SK-N-SH (cell line): ENCODE data around the gene SMPD1. TPM values are rescaled to one million over a fixed set of nuclear protein-coding genes. Genes with fewer than 3 reads are reported as not detected.

Experiments
- CTCF ChIA-PET: fragments of 300-600, 350-600 bp; formaldehyde crosslinking; extraction: SDS; loops from one replicate; lab custom pipeline; 2021; lab: Yijun Ruan, JAX
- POLR2A ChIA-PET: fragments of 350-600 bp; sonication (Branson Sonifier 250); formaldehyde crosslinking; extraction: SDS; loops from one replicate; lab custom pipeline; 2020; ENCODE audit warnings: antibody characterized with exemption, inconsistent platforms; lab: Yijun Ruan, JAX
- DNase-seq: peaks from one replicate; pipeline ENCODE4 v3.0.0; 2012
- H2AFZ ChIP-seq: fragments of 200-600 bp; sonication (generic); 2 replicates; pipeline ENCODE4 v1.8.1; 2016; ENCODE audit warnings: antibody characterized with exemption, mild to moderate bottlenecking, low read depth
- H3F3A ChIP-seq: fragments of 200-600 bp; sonication (generic); replicated peaks from 2 replicates; pipeline ENCODE3; 2016; ENCODE audit warnings: antibody characterized with exemption, mild to moderate bottlenecking; ENCODE audit not compliant: insufficient read depth
- H3K27ac ChIP-seq, 2 experiments: fragments of 200-500 bp in 1 of 2; fragments of 200-600 bp in 1 of 2; sonication (Bioruptor generic) in 1 of 2; sonication (generic), shearing (Covaris generic) in 1 of 2; 2 replicates each; pipeline versions ENCODE4 v1.5.1 to v1.6.1; 2014 to 2016; ENCODE audit warnings: low read depth in 2 of 2, inconsistent platforms in 1 of 2, low read length in 1 of 2, mild to moderate bottlenecking in 1 of 2, mixed read lengths in 1 of 2
- H3K27me3 ChIP-seq: fragments of 200-600 bp; sonication (generic), shearing (Covaris generic); 2 replicates; pipeline ENCODE4 v1.6.1; 2016; ENCODE audit warnings: mixed run types; ENCODE audit not compliant: insufficient read depth
- H3K36me3 ChIP-seq, 2 experiments: fragments of 200-500 bp in 1 of 2; fragments of 200-600 bp in 1 of 2; sonication (Bioruptor generic) in 1 of 2; sonication (generic) in 1 of 2; replicated peaks in 1 of 2; 2 replicates each; pipeline versions ENCODE3 to v1.5.1; 2014 to 2016; ENCODE audit warnings: low read length in 1 of 2, mild to moderate bottlenecking in 1 of 2; ENCODE audit not compliant: insufficient read depth in 2 of 2, control insufficient read depth in 1 of 2
- H3K4me1 ChIP-seq, 2 experiments: fragments of 200-500 bp in 1 of 2; fragments of 200-600 bp in 1 of 2; sonication (Bioruptor generic) in 1 of 2; sonication (generic), shearing (Covaris generic) in 1 of 2; 2 replicates each; pipeline versions ENCODE4 v1.5.1 to v1.6.1; 2014 to 2016; ENCODE audit warnings: low read depth in 1 of 2, low read length in 1 of 2, mixed run types in 1 of 2; ENCODE audit not compliant: insufficient read depth in 2 of 2, control insufficient read depth in 1 of 2
- H3K4me2 ChIP-seq: fragments of 200-600 bp; sonication (generic), shearing (Covaris generic); 2 replicates; pipeline ENCODE4 v1.6.1; 2017; ENCODE audit warnings: mixed run types
- H3K4me3 ChIP-seq, 2 experiments: fragments of 200-500 bp in 1 of 2; fragments of 200-600 bp in 1 of 2; sonication (Bioruptor generic) in 1 of 2; sonication (generic), shearing (Covaris generic) in 1 of 2; 2 replicates each; pipeline versions ENCODE4 v1.5.1 to v1.8.1; 2014 to 2016; ENCODE audit warnings: low read depth in 2 of 2, inconsistent platforms in 1 of 2, low read length in 1 of 2, mild to moderate bottlenecking in 1 of 2, mixed read lengths in 1 of 2, moderate library complexity in 1 of 2
- H3K79me2 ChIP-seq: fragments of 200-600 bp; sonication (generic); 2 replicates; pipeline ENCODE4 v1.8.1; 2017; ENCODE audit warnings: mild to moderate bottlenecking; ENCODE audit not compliant: insufficient read depth
- H3K9ac ChIP-seq: fragments of 200-600 bp; sonication (generic); 2 replicates; pipeline ENCODE4 v1.6.1; 2017; ENCODE audit warnings: mixed run types
- H3K9me2 ChIP-seq: fragments of 200-600 bp; sonication (generic); 2 replicates; pipeline ENCODE4 v1.6.1; 2017; ENCODE audit warnings: mixed run types
- H3K9me3 ChIP-seq: fragments of 200-600 bp; sonication (generic); 2 replicates; pipeline ENCODE4 v1.6.1; 2017; ENCODE audit warnings: mixed run types, mild to moderate bottlenecking, moderate library complexity
- H4K20me1 ChIP-seq: fragments of 200-600 bp; sonication (generic); 2 replicates; pipeline ENCODE4 v1.6.1; 2017; ENCODE audit warnings: mild to moderate bottlenecking, mixed run types; ENCODE audit not compliant: insufficient read depth
- EZH2phosphoT487 ChIP-seq: fragments of 200-600 bp; sonication (generic); IDR thresholded peaks from 2 replicates; pipeline ENCODE4 v1.6.1; 2017; ENCODE audit warnings: low read depth, mixed run types, mild to moderate bottlenecking, antibody characterized with exemption, moderate library complexity, borderline replicate concordance
- FOSL2 ChIP-seq: IDR thresholded peaks from 2 replicates; pipeline ENCODE4 v1.4.0; 2012; ENCODE audit warnings: low read depth, mild to moderate bottlenecking, moderate library complexity, borderline replicate concordance
- FOXM1 ChIP-seq: IDR thresholded peaks from 2 replicates; pipeline ENCODE4 v1.4.0; 2012; ENCODE audit warnings: low read depth, mild to moderate bottlenecking
- GABPA ChIP-seq: IDR thresholded peaks from 2 replicates; pipeline ENCODE4 v1.4.0; 2012; ENCODE audit warnings: low read depth, mild to moderate bottlenecking
- GATA2 ChIP-seq: sonication (generic); formaldehyde crosslinking; IDR thresholded peaks from 2 replicates; pipeline ENCODE4 v1.5.0; 2020; ENCODE audit warnings: mild to moderate bottlenecking, missing genetic modification reagents
- MEF2A ChIP-seq: IDR thresholded peaks from 2 replicates; pipeline ENCODE4 v1.4.0; 2012; ENCODE audit warnings: low read depth, borderline replicate concordance
- MXI1 ChIP-seq: IDR thresholded peaks from 2 replicates; pipeline ENCODE4 v1.6.1; 2012; ENCODE audit warnings: mild to moderate bottlenecking, low read depth, low read length, improper control_type of control experiment
- NRF1 ChIP-seq: IDR thresholded peaks from 2 replicates; pipeline ENCODE4 v1.6.1; 2012; ENCODE audit warnings: low read depth, mild to moderate bottlenecking, low read length
- POLR2AphosphoS5 ChIP-seq: IDR thresholded peaks from 2 replicates; pipeline ENCODE4 v1.6.1; 2012; ENCODE audit warnings: low read depth, low read length
- RAD21 ChIP-seq: IDR thresholded peaks from 2 replicates; pipeline ENCODE4 v1.6.1; 2012; ENCODE audit warnings: mild to moderate bottlenecking, low read length
- RCOR1 ChIP-seq: fragments of 150-350 bp; IDR thresholded peaks from 2 replicates; pipeline ENCODE4 v1.6.1; 2017; ENCODE audit warnings: antibody characterized with exemption, low read length
- RXRA ChIP-seq: IDR thresholded peaks from 2 replicates; pipeline ENCODE4 v1.4.0; 2012; ENCODE audit warnings: low read depth, mild to moderate bottlenecking, borderline replicate concordance
- SIN3A ChIP-seq: IDR thresholded peaks from 2 replicates; pipeline ENCODE4 v1.6.1; 2012; ENCODE audit warnings: low read depth, mild to moderate bottlenecking, low read length, moderate library complexity, borderline replicate concordance
- SMC3 ChIP-seq: IDR thresholded peaks from 2 replicates; pipeline ENCODE4 v1.6.1; 2012; ENCODE audit warnings: low read depth, low read length, improper control_type of control experiment
- TCF12 ChIP-seq: IDR thresholded peaks from 2 replicates; pipeline ENCODE4 v1.4.0; 2012
- YY1 ChIP-seq: IDR thresholded peaks from 2 replicates; pipeline ENCODE4 v1.4.0; 2012; ENCODE audit warnings: low read depth, mild to moderate bottlenecking
- WGBS: methylation state at CpG from one replicate; pipeline ENCODE4 v1.1.6; 2017; ENCODE audit warnings: low lambda C conversion rate; 5-methylcytosine and 5-hydroxymethylcytosine counted together
- polyA plus RNA-seq, 3 experiments: library from polyadenylated mRNA; depleted of rRNA; stranded (reverse); fragments of >200 nt; gene quantifications; 2 replicates each; pipeline ENCODE4 v1.2.3, GENCODE V29; 2012
- TF ChIP-seq, protein P1 (sequence below): fragments of 200-600 bp; sonication (generic); IDR thresholded peaks from 2 replicates; pipeline ENCODE4 v1.6.1; 2017; ENCODE audit warnings: antibody characterized with exemption, mild to moderate bottlenecking, moderate library complexity
- TF ChIP-seq, protein P2 (sequence below): IDR thresholded peaks from 2 replicates; pipeline ENCODE4 v1.4.0; 2012; ENCODE audit warnings: low read depth, borderline replicate concordance
- TF ChIP-seq, protein P3 (sequence below): IDR thresholded peaks from 2 replicates; pipeline ENCODE4 v1.4.0; 2012; ENCODE audit warnings: low read depth
- TF ChIP-seq, protein P4 (sequence below): IDR thresholded peaks from 2 replicates; pipeline ENCODE4; 2012

SMPD1 gene
- polyA plus RNA-seq, 1 of the 3 experiments (the other 2 are of a cell fraction): 69.2 TPM

DNA sequence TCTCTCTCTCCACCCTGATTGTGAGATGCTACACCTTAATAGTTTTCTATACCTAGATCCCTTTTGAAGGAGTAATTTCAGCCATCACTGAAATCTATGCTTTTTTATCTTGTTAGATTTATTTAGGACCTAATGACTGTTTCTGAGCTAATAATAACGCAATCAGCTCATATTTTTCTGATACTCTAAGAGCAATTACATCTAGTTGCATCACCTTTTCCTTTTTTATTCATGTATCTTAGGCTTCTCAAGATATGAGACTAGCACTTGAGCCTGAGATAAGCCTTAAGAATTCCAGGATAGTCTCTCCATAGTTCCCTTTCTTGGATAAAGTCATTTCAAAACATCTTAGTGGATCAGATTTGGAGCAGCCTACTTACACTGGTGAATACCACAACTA lies 44.9 kb upstream of the SMPD1 start:
- POLR2A ChIA-PET: no interaction called here
- H3K4me3 ChIP-seq: no peak overlapping the region
- no peak overlapping the region for H3K27ac ChIP-seq
- H4K20me1 ChIP-seq: no peaks in the 10 kb centered on the region
- H3K9me3 ChIP-seq: no peaks in the 10 kb centered on the region
- CTCF ChIA-PET: interaction anchor here (1.5 to 7.1 kb wide), 5 partner anchors 9 to 94 kb away, joined by 3 to 43 read pairs (median 7); no protein-coding TSS in a partner anchor
- WGBS: 5% methylated on average over 1 of the region's 1 CpG
- no peak overlapping the region for H3K9ac ChIP-seq
- H3K4me1 ChIP-seq: no peaks in the 10 kb centered on the region
- no peak overlapping the region for H2AFZ ChIP-seq
- no peaks in the 10 kb centered on the region for H3K9me2 ChIP-seq
- no peak overlapping the region for H3K4me2 ChIP-seq
- no peak for DNase-seq
- no peaks in the 10 kb centered on the region for H3K79me2 ChIP-seq
- H3K36me3 ChIP-seq: no peaks in the 10 kb centered on the region
- peaks cover 19% of the 10 kb centered on the region; the same call in 1 of the 2 replicates for H3K27me3 ChIP-seq
- no peaks in the 10 kb centered on the region for H3F3A ChIP-seq
- TF ChIP-seq MXI1: no peak
- no peak for TF ChIP-seq NRF1
- TF ChIP-seq EZH2phosphoT487: no peak
- no peak for TF ChIP-seq MEF2A
- TF ChIP-seq, protein P1, sequence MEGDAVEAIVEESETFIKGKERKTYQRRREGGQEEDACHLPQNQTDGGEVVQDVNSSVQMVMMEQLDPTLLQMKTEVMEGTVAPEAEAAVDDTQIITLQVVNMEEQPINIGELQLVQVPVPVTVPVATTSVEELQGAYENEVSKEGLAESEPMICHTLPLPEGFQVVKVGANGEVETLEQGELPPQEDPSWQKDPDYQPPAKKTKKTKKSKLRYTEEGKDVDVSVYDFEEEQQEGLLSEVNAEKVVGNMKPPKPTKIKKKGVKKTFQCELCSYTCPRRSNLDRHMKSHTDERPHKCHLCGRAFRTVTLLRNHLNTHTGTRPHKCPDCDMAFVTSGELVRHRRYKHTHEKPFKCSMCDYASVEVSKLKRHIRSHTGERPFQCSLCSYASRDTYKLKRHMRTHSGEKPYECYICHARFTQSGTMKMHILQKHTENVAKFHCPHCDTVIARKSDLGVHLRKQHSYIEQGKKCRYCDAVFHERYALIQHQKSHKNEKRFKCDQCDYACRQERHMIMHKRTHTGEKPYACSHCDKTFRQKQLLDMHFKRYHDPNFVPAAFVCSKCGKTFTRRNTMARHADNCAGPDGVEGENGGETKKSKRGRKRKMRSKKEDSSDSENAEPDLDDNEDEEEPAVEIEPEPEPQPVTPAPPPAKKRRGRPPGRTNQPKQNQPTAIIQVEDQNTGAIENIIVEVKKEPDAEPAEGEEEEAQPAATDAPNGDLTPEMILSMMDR: no peak
- TF ChIP-seq SMC3: no peak
- TF ChIP-seq YY1: no peak
- TF ChIP-seq POLR2AphosphoS5: no peak
- no peak for TF ChIP-seq GATA2
- TF ChIP-seq SIN3A: no peak
- TF ChIP-seq GABPA: no peak

DNA sequence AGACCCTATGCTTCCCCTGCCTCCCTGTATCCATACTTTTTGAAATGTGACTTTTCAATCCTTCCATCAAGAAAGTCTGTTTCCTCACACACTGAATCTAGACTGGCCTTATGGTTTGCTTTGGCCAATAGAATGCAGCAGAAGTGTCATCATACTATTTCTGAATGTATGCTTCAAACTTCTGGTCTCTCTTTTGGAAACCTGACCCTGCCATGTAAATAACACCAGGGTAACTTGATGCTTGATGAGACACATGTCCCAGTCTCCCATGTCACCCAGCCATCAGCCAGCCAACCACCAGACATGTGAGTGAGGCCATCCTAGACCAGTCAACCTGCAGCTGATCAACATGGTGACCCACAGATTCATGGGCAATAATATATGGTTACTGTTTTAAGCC lies 40.2 kb upstream of the SMPD1 start:
- Histone ChIP-seq H3K9me3 (no peaks in the 10 kb centered on the region), H2AFZ (no peak overlapping the region), H4K20me1 (no peaks in the 10 kb centered on the region), H3K27me3 (peaks cover 20% of the 10 kb centered on the region; the same call in 1 of the 2 replicates), H3K79me2 (no peaks in the 10 kb centered on the region), H3K27ac (no peak overlapping the region), H3F3A (no peaks in the 10 kb centered on the region), H3K4me2 (no peak overlapping the region), H3K4me1 (no peaks in the 10 kb centered on the region)
- POLR2A ChIA-PET: no interaction called here
- TF ChIP-seq RXRA: no peak
- no peak for TF ChIP-seq MXI1
- TF ChIP-seq TCF12: no peak
- TF ChIP-seq, protein P2, sequence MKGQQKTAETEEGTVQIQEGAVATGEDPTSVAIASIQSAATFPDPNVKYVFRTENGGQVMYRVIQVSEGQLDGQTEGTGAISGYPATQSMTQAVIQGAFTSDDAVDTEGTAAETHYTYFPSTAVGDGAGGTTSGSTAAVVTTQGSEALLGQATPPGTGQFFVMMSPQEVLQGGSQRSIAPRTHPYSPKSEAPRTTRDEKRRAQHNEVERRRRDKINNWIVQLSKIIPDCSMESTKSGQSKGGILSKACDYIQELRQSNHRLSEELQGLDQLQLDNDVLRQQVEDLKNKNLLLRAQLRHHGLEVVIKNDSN: no peak
- no peak for TF ChIP-seq RCOR1
- TF ChIP-seq MEF2A: no peak
- no peak for TF ChIP-seq SIN3A
- no peak for TF ChIP-seq FOXM1
- no peak for TF ChIP-seq RAD21
- TF ChIP-seq FOSL2: no peak
- TF ChIP-seq, protein P3, sequence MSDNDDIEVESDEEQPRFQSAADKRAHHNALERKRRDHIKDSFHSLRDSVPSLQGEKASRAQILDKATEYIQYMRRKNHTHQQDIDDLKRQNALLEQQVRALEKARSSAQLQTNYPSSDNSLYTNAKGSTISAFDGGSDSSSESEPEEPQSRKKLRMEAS: no peak
- no peak for TF ChIP-seq YY1
- TF ChIP-seq, protein P1: no peak
- TF ChIP-seq, protein P4, sequence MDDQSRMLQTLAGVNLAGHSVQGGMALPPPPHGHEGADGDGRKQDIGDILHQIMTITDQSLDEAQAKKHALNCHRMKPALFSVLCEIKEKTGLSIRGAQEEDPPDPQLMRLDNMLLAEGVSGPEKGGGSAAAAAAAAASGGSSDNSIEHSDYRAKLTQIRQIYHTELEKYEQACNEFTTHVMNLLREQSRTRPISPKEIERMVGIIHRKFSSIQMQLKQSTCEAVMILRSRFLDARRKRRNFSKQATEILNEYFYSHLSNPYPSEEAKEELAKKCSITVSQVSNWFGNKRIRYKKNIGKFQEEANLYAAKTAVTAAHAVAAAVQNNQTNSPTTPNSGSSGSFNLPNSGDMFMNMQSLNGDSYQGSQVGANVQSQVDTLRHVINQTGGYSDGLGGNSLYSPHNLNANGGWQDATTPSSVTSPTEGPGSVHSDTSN: no peak
- TF ChIP-seq, all 33 proteins: peak for 0
- Histone ChIP-seq H3K36me3 (no peaks in the 10 kb centered on the region), H3K9me2 (no peaks in the 10 kb centered on the region), H3K9ac (no peak overlapping the region), H3K4me3 (no peak overlapping the region)
- CTCF ChIA-PET: interaction anchor here (1.5 to 7.4 kb wide), 3 partner anchors 14 to 109 kb away, joined by 3 to 114 read pairs (median 15); no protein-coding TSS in a partner anchor
- DNase-seq: no peak
